T-helper 17 cell (primary cell): ENCODE results near the gene CORO2B. TPM values are rescaled to one million over a fixed set of nuclear protein-coding genes. Genes with fewer than 3 reads are reported as not detected.
A peak's percentile ranks its signal among the peaks of the same experiment; 100 is the strongest.
"Not testable (repeated sequence)": the region's sequence is repeated elsewhere in the genome, so short reads cannot be mapped to it uniquely, and the experiment has no call there.

Source experiments
- ATAC-seq: fragments of 150-1000 bp; cut with Tn5 transposase; 2 replicates; pipeline ENCODE4 v1.10.0; 2021; ENCODE audit warnings: mild to moderate bottlenecking, moderate library complexity
- DNase-seq, 3 donors: peaks; one replicate each; pipeline versions ENCODE4 v3.0.0 to v3.0.0-alpha.2; 2020 to 2021
- H3K9me3 ChIP-seq: one replicate; pipeline ENCODE4 v1.7.0; 2013; ENCODE audit warnings: low read length, mild to moderate bottlenecking; ENCODE audit not compliant: control insufficient read depth, poor library complexity, severe bottlenecking
- H3K27ac Mint-ChIP-seq: one replicate; pipeline ENCODE4 v1.8.0; 2022; ENCODE audit warnings: mild to moderate bottlenecking, moderate library complexity, mixed read lengths
- H3K27me3 Mint-ChIP-seq: one replicate; pipeline ENCODE4 v1.8.0; 2022; ENCODE audit warnings: mixed read lengths
- H3K36me3 Mint-ChIP-seq: one replicate; pipeline ENCODE4 v1.8.0; 2022; ENCODE audit warnings: low read depth, mixed read lengths
- H3K4me1 Mint-ChIP-seq: one replicate; pipeline ENCODE4 v1.8.0; 2022; ENCODE audit warnings: mild to moderate bottlenecking, mixed read lengths
- H3K4me3 Mint-ChIP-seq: one replicate; pipeline ENCODE4 v1.8.0; 2022; ENCODE audit warnings: mild to moderate bottlenecking, moderate library complexity, mixed read lengths
- total RNA-seq, 4 donors: library from RNA in 2 of 4; stranded (reverse) in 2 of 4; gene quantifications; one replicate each; pipeline ENCODE4 v1.2.3 and lab custom pipeline; 2022 to 2026

CORO2B gene
- total RNA-seq, 2 donors from 2014 or later = not detected

DNA sequence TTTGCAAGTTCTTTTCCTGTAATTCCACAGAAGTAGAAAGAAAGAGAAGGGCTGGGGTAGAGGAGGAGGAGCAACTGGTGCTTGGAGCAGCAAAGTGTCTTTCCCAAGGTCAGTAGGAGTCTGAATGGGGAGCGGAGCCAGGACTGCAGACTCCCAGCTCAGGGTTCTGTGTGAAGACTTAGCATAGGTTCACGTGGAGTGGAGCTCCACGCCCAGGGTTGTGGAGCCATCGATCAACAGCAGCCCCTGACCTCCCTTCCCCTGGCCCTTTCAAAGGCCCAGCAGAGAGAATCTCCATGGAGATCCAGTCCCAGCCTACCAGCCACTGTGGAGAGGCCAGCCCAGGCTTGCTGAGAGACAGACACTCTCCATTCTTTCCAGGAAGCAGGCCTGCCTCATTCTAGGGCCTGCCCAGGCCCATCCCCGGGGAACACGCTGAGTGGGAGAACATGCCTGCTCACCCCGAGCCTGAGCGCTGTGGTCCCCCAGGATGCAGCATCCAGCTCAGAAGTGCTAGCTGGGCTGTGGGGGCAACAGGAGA, 62.1 kb downstream of the CORO2B start:
- DNase-seq = no peak
- ATAC-seq = no peak
- H3K36me3 Mint-ChIP-seq = no peaks in the 10 kb centered on the region
- no peaks in the 10 kb centered on the region for H3K9me3 ChIP-seq
- peaks cover 13% of the 10 kb centered on the region for H3K27me3 Mint-ChIP-seq
- H3K4me1 Mint-ChIP-seq = peaks cover 3% of the 10 kb centered on the region
- H3K27ac Mint-ChIP-seq = no peak overlapping the region
- H3K4me3 Mint-ChIP-seq = no peak overlapping the region

DNA sequence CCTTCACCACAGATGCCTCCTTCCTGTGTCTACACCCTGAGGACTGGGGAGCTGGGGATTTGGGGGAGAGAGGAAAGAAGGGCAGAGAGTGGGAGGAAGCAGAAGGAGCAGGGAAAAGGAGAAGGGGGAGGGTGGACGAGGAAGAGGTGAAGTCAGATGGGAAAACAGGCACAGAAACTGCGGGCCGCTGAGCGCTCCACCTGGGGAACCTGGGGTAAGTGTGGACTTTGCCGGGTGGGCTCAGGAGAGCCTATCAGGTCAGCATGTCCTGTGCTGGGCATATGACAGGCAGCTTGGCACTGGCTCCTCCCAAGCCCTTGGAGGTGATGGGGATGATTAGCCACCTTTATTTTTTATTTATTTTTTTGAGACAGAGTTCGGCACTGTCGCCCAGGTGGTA, 62.6 kb downstream of the CORO2B start:
- peaks cover 3% of the 10 kb centered on the region for H3K4me1 Mint-ChIP-seq
- no peak overlapping the region for H3K4me3 Mint-ChIP-seq
- no peaks in the 10 kb centered on the region for H3K36me3 Mint-ChIP-seq
- no peaks in the 10 kb centered on the region for H3K9me3 ChIP-seq
- no peak overlapping the region for H3K27ac Mint-ChIP-seq
- peaks cover 15% of the 10 kb centered on the region for H3K27me3 Mint-ChIP-seq
- ATAC-seq (no peak), DNase-seq (no peak)

GRCh38 chr15:68642491-68642845, 63.7 kb downstream of the CORO2B start:
- ATAC-seq (no peak), DNase-seq (no peak)
- Mint-ChIP-seq H3K36me3 (no peaks in the 10 kb centered on the region), H3K4me1 (peaks cover 3% of the 10 kb centered on the region), H3K4me3 (no peak overlapping the region), H3K27me3 (peaks cover 15% of the 10 kb centered on the region), H3K27ac (no peak overlapping the region)
- H3K9me3 ChIP-seq = no peaks in the 10 kb centered on the region

- no peak for ATAC-seq
- Mint-ChIP-seq H3K4me1 (peaks cover 3% of the 10 kb centered on the region), H3K4me3 (no peak overlapping the region), H3K27ac (no peak overlapping the region), H3K27me3 (peaks cover 15% of the 10 kb centered on the region), H3K36me3 (no peaks in the 10 kb centered on the region)
- H3K9me3 ChIP-seq = no peaks in the 10 kb centered on the region
- no peak for DNase-seq
Observed at GRCh38 chr15:68643216-68643830, 64.5 kb downstream of the CORO2B start.

DNA sequence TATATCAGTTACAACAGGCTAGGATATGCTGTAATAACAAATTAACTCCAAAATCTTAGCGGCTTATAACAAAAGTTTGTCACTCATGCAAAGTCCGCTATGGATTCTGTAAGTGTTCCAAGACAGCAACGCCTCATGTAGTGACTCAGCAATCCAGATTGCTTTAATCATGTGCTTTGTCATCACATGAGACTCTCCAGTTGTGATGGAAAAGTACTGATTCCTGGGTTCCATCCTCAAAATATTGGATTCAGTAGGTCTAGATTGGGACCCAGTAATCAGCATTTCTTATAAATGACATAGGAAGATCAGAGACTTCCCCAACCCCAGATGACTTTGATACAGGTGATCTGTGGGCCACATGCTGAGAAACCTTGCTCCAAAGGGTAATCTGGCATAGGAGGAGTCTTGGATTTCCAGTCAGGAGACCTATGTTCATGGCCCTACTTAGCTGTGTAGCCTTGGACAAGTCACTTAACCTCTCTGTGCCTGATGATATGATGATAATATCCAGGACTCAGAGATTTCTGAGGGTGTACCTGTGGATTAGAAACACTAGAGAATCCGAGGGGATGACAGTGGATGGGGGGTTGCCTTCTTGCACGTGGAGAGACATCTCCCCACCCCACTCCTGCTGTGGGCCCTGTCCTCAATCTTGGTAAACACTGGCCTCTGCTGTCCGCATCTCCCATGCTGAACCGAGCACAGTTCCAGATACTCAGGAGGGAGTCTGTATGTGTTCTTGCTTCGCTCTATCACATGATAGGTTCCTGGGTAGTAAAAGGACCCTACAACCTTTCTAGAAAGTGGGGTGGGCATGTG, 65.5 kb downstream of the CORO2B start:
- Mint-ChIP-seq H3K27me3 (peaks cover 15% of the 10 kb centered on the region), H3K27ac (no peak overlapping the region), H3K4me1 (peaks cover 3% of the 10 kb centered on the region), H3K4me3 (no peak overlapping the region), H3K36me3 (no peaks in the 10 kb centered on the region)
- no peak for DNase-seq
- ATAC-seq = no peak
- no peaks in the 10 kb centered on the region for H3K9me3 ChIP-seq

DNA sequence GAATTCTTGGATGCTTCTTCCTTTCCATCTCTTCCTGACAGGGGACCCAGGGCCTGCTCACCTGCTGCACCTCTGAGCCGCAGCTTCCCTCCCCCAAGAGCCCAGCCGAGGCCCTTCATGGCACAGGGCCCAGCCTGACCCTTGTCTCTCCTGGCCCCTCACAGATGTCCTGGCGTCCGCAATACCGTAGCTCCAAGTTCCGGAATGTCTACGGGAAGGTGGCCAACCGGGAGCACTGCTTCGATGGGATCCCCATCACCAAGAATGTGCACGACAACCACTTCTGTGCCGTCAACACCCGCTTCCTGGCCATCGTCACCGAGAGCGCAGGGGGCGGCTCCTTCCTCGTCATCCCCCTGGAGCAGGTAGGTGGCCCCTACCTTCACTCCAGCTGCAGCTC, 66.2 kb downstream of the CORO2B start:
- H3K4me1 Mint-ChIP-seq = peaks cover 3% of the 10 kb centered on the region
- DNase-seq (no peak), ATAC-seq (no peak)
- peaks cover 15% of the 10 kb centered on the region for H3K27me3 Mint-ChIP-seq
- H3K36me3 Mint-ChIP-seq = no peaks in the 10 kb centered on the region
- no peak overlapping the region for H3K4me3 Mint-ChIP-seq
- no peak overlapping the region for H3K27ac Mint-ChIP-seq
- no peaks in the 10 kb centered on the region for H3K9me3 ChIP-seq

DNA sequence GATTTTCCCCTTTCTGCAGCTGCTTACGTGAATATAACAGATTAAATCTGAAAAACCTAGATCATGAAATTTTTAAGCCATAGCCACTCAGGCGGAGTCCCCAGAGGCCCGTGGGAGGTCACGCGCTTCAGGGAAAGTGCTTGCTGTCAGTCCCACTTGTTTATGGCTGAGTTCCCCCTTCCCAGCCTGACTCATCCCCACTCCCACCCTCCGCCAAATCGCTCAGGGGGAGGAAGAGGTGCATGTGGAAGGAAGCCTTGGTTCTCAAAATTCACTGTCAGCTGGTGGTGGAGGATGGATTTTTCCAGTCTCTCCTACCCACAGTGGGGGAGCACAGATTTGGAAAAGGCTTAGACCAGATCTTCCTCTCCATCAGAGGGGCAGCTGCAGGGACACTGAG, 67.4 kb downstream of the CORO2B start:
- DNase-seq = no peak
- no peaks in the 10 kb centered on the region for H3K36me3 Mint-ChIP-seq
- H3K9me3 ChIP-seq = no peaks in the 10 kb centered on the region

DNA sequence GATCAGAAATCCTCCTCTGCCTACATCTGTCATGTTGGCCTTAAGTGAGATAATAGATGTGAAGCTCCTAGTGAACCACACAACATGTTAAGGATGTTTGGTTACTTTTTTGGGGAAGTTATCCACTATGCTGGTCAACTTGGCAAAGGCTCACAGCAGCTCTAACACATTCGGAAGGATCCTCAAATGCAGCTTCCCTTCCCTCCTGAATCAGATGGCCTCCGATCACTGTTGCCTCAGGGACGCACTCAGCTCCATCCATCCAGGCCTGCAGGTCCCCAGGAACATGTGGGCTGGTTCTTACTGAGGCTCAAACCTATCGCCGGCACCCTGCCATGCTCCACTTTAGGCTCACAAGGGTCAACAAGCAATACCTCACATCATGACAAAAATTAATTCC, 67.9 kb downstream of the CORO2B start:
- H3K27ac Mint-ChIP-seq = no peak overlapping the region

More for the DNA sequence above, 67.4 kb downstream of the CORO2B start:
- Mint-ChIP-seq H3K4me3 (no peak overlapping the region), H3K27me3 (peaks cover 15% of the 10 kb centered on the region), H3K4me1 (no peaks in the 10 kb centered on the region), H3K27ac (no peak overlapping the region)
- ATAC-seq = no peak

DNA sequence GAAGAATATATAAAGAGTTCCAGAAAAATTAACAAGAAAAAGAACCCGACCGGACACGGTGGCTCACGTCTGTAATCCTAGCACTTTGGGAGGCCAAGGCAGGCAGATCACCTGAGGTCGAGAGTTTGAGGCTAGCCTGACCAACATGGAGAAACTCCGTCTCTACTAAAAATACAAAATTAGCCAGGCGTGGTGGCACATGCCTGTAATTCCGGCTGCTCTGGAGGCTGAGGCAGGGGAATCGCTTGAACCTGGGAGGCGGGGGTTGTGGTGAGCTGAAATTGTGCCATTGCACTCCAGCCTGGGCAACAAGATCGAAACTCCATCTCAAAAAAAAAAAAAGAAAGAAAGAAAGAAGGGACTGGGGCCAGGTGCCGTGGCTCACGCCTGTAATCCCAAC, 68.6 kb downstream of the CORO2B start:
- not testable (repeated sequence) for H3K27ac Mint-ChIP-seq

More for the DNA sequence above, 67.9 kb downstream of the CORO2B start:
- ATAC-seq (no peak), DNase-seq (no peak)
- H3K27me3 Mint-ChIP-seq = peaks cover 15% of the 10 kb centered on the region
- no peaks in the 10 kb centered on the region for H3K9me3 ChIP-seq
- no peaks in the 10 kb centered on the region for H3K4me1 Mint-ChIP-seq
- no peaks in the 10 kb centered on the region for H3K36me3 Mint-ChIP-seq
- no peak overlapping the region for H3K4me3 Mint-ChIP-seq

DNA sequence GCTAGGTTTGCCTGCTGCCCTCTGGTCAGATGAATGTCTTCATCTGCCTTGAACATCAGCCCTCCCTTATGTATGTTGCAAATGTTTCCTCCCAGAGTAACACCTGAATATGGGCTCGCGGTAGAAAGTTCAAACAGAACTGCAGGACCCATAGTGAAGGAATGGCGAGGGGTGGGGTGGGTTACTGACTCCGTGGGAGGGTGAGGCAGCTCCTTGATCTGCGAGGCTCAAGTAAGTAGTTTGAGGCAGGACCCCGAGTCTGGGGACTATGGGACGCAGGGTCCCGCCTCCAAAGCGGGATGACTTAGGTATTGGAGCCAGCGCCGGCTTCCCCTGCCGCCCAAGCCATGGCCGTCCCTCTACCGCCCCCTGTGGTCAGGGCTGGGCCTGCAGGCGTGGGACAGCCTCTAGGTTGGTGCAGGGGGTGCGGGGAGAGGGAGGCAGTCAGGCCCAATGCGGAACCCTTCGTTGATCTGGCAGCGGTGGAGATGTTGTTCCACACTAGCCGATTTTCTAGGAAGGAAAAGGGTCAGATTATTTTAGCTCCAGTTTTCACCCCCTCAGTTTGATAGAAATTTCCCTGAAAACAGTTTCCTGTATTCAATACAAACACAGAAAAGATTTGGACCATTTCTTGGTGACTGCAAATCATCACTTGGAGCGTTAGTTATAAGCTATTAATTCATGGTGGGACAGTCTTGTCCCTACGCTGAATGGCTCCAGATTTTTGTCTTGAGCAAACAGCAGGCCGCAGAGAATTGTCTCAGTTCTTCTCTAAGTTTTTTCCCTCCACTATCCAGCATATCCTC, 72.3 kb downstream of the CORO2B start:
- ATAC-seq = peak; percentile 61

More for the DNA sequence above, 68.6 kb downstream of the CORO2B start:
- DNase-seq, H3K36me3 Mint-ChIP-seq, ATAC-seq, H3K4me1 Mint-ChIP-seq, H3K9me3 ChIP-seq, H3K4me3 Mint-ChIP-seq: not testable (repeated sequence)
- H3K27me3 Mint-ChIP-seq = peaks cover 15% of the 10 kb centered on the region

GRCh38 chr15:68651916-68652525, 73.2 kb downstream of the CORO2B start:
- Mint-ChIP-seq H3K27ac (no peak overlapping the region), H3K4me3 (no peak overlapping the region), H3K36me3 (no peaks in the 10 kb centered on the region), H3K27me3 (peaks cover 4% of the 10 kb centered on the region), H3K4me1 (no peaks in the 10 kb centered on the region)
- DNase-seq (no peak), ATAC-seq (no peak)
- H3K9me3 ChIP-seq = no peaks in the 10 kb centered on the region

More for the DNA sequence above, 72.3 kb downstream of the CORO2B start:
- no peaks in the 10 kb centered on the region for H3K4me1 Mint-ChIP-seq
- H3K9me3 ChIP-seq = no peaks in the 10 kb centered on the region
- no peak overlapping the region for H3K4me3 Mint-ChIP-seq
- peaks cover 5% of the 10 kb centered on the region for H3K27me3 Mint-ChIP-seq
- no peak overlapping the region for H3K27ac Mint-ChIP-seq
- DNase-seq = peak in 2 of 3 donors; percentile 25 to 50
- H3K36me3 Mint-ChIP-seq = no peaks in the 10 kb centered on the region

GRCh38 chr15:68653031-68653635, 74.3 kb downstream of the CORO2B start:
- ATAC-seq (no peak), DNase-seq (no peak)
- no peaks in the 10 kb centered on the region for H3K36me3 Mint-ChIP-seq
- no peaks in the 10 kb centered on the region for H3K9me3 ChIP-seq
- H3K27me3 Mint-ChIP-seq = peaks cover 4% of the 10 kb centered on the region
- no peak overlapping the region for H3K27ac Mint-ChIP-seq
- H3K4me3 Mint-ChIP-seq = no peak overlapping the region
- no peaks in the 10 kb centered on the region for H3K4me1 Mint-ChIP-seq
